ENCODE measurements around the gene ANKS6.

Gene ANKS6

GRCh38 chr9:98790134-98790841 is 6.1 kb downstream of the ANKS6 start:
- no peak for DNase-seq

GRCh38 chr9:98789483-98790133 is 6.7 kb downstream of the ANKS6 start:
- DNase-seq = no peak

- DNase-seq = no peak
These were observed 8.5 kb downstream of the ANKS6 start for GRCh38 chr9:98787766-98788335.

- no peak for DNase-seq
These were observed 9.4 kb downstream of the ANKS6 start for GRCh38 chr9:98786750-98787510.

GRCh38 chr9:98784831-98785806 is 11.2 kb downstream of the ANKS6 start:
- DNase-seq = no peak

- DNase-seq = no peak
These were observed 12.7 kb downstream of the ANKS6 start for GRCh38 chr9:98783518-98784226.

GRCh38 chr9:98781588-98782383 is 14.6 kb downstream of the ANKS6 start:
- no peak for DNase-seq

- DNase-seq = no peak
These were observed 16.2 kb downstream of the ANKS6 start for GRCh38 chr9:98780059-98780749.

- DNase-seq = no peak
These were observed 17.4 kb downstream of the ANKS6 start for GRCh38 chr9:98778711-98779530.

GRCh38 chr9:98778251-98778650 is 18.1 kb downstream of the ANKS6 start:
- no peak for DNase-seq

- DNase-seq = no peak
These were observed 18.7 kb downstream of the ANKS6 start for GRCh38 chr9:98777618-98778017.

- peak; percentile 28 for DNase-seq
These were observed 20.4 kb downstream of the ANKS6 start for GRCh38 chr9:98775831-98776441.

GRCh38 chr9:98774746-98775145 is 21.6 kb downstream of the ANKS6 start:
- no peak for DNase-seq

GRCh38 chr9:98773721-98774120 is 22.6 kb downstream of the ANKS6 start:
- DNase-seq = no peak

GRCh38 chr9:98772364-98773155 is 23.8 kb downstream of the ANKS6 start:
- no peak for DNase-seq

GRCh38 chr9:98771209-98771874 is 25.0 kb downstream of the ANKS6 start:
- DNase-seq = no peak

GRCh38 chr9:98770717-98771116 is 25.6 kb downstream of the ANKS6 start:
- no peak for DNase-seq

Measured in KG1 (cell line).